ENCODE results near the gene HOXD3. TPM values are rescaled to one million over a fixed set of nuclear protein-coding genes. Genes with fewer than 3 reads are reported as not detected.

Gene HOXD3
- not detected for total RNA-seq

DNA sequence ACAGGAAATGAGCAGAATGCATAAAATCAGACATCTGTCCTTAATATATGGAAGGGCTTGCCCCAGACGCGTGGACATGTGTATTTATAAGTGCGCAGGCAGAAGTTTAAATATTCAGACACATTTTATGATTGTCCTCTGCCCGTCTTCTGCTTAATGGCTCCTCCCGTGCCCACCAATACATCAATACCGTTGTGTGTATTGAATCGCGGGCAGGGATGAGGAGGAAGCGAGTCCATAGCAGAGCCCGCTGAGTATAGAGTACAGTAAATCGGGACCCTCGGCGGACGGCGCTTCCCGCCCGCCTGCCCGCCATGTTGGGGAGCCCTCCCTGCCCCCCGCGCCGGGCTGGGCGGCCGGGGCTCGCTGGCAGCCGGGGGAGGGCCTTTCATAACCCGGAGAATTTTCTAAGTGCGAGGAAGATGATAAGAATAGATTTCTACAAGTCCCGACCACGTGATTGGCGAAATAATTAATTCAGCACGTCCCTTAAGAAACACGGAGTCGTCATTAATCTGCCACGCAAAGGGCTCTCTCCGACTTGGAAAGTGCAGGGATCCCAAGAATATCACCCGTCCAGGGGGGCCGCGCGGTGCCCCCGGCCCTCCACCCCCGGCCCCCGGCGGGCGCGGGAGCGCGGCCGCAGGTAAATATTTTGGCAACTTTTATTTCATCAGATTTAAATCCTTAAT is at the start of gene HOXD3:
Gene HOXD3 (plus strand): TSS at position 501 of the 692 bp plus-strand sequence. CDS start 11,808 bp downstream, outside the sequence.
- peaks cover 91% of the 10 kb centered on the region for H3K27me3 ChIP-seq (ENCODE audit: insufficient read depth, low read length)

DNA sequence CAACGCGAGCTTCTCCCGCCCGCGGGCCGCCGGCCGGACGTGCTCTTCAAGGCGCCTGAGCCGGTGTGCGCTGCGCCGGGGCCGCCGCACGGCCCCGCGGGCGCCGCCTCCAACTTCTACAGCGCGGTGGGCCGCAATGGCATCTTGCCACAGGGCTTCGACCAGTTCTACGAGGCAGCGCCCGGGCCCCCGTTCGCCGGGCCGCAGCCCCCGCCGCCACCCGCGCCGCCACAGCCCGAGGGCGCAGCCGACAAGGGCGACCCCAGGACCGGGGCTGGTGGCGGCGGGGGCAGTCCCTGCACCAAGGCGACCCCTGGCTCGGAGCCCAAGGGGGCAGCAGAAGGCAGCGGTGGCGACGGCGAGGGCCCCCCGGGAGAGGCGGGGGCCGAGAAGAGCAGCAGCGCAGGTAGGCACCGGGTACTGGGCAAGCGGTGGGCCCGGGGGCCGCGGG is 49.4 kb upstream of the HOXD3 start:
- H3K4me1 ChIP-seq (ENCODE audit: insufficient read depth, low read length): peaks cover 6% of the 10 kb centered on the region
- H3K27me3 ChIP-seq (ENCODE audit: insufficient read depth, low read length): peaks cover 88% of the 10 kb centered on the region
- H3K4me3 ChIP-seq (ENCODE audit: low read length): no peak overlapping the region
- H3K9me3 ChIP-seq (ENCODE audit: low read depth, low read length): no peaks in the 10 kb centered on the region

More for the DNA sequence above, at the start of gene HOXD3:
- no peak within 1 kb of the TSS for H3K4me3 ChIP-seq (ENCODE audit: low read length)
- no peaks in the 10 kb centered on the region for H3K4me1 ChIP-seq (ENCODE audit: insufficient read depth, low read length)
- H3K9me3 ChIP-seq (ENCODE audit: low read depth, low read length): no peaks in the 10 kb centered on the region

DNA sequence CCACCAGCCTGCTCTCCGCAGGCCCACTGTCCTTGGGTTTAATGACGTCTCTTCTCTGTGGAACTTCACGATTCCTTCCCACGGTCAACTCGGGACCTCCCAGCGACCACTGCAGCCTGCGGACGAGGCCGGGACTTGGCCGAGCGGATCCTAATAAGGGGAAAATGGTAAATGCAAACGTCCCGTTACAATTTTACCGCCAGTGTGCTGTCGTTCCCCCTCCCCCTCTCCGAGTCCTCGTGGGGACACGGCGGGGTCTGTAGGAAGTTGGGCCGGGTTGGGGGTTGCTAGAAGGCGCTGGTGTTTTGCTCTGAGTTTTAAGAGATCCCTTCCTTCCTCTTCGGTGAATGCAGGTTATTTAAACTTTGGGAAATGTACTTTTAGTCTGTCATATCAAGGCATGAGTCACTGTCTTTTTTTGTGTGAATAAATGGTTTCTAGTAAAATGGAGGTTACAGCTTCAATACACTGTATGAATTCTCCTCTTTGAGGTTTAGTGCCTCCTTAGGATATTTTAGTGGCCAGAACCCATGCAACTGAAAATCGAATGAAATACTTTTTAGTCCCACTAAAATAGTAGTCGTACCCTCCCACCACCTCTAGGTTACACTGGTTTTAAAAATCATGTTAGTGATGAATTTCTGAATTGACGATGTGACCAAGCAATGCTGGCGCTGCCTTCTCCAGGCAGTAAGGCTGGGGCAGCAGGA is 47.8 kb upstream of the HOXD3 start:
- no peak overlapping the region for H3K4me3 ChIP-seq (ENCODE audit: low read length)
- no peaks in the 10 kb centered on the region for H3K9me3 ChIP-seq (ENCODE audit: low read depth, low read length)
- H3K27me3 ChIP-seq (ENCODE audit: insufficient read depth, low read length): peaks cover 88% of the 10 kb centered on the region

DNA sequence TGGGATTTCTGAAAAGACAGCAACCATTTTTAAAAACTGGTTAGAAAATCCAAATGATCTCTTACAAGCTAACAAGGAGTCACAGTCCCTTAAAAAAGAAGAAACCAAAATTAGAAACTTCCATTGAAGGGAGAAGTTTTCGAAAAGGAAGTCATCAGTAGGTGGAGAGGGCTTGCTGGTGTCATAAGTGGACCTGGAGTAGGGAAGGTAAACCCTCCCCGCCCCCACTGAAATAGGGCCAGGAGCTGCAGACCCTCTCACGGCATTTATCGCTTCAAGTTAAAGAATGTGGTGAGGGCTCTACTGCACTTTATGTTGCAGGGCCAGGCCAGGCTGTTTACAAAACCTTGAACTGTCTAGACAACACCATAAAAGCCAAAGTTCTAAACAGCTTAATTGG is 47.2 kb upstream of the HOXD3 start:
- H3K4me1 ChIP-seq (ENCODE audit: insufficient read depth, low read length): peaks cover 6% of the 10 kb centered on the region
- peaks cover 88% of the 10 kb centered on the region for H3K27me3 ChIP-seq (ENCODE audit: insufficient read depth, low read length)
- no peak overlapping the region for H3K4me3 ChIP-seq (ENCODE audit: low read length)
- no peaks in the 10 kb centered on the region for H3K9me3 ChIP-seq (ENCODE audit: low read depth, low read length)

More for the DNA sequence above, 47.8 kb upstream of the HOXD3 start:
- H3K4me1 ChIP-seq (ENCODE audit: insufficient read depth, low read length): peaks cover 6% of the 10 kb centered on the region

DNA sequence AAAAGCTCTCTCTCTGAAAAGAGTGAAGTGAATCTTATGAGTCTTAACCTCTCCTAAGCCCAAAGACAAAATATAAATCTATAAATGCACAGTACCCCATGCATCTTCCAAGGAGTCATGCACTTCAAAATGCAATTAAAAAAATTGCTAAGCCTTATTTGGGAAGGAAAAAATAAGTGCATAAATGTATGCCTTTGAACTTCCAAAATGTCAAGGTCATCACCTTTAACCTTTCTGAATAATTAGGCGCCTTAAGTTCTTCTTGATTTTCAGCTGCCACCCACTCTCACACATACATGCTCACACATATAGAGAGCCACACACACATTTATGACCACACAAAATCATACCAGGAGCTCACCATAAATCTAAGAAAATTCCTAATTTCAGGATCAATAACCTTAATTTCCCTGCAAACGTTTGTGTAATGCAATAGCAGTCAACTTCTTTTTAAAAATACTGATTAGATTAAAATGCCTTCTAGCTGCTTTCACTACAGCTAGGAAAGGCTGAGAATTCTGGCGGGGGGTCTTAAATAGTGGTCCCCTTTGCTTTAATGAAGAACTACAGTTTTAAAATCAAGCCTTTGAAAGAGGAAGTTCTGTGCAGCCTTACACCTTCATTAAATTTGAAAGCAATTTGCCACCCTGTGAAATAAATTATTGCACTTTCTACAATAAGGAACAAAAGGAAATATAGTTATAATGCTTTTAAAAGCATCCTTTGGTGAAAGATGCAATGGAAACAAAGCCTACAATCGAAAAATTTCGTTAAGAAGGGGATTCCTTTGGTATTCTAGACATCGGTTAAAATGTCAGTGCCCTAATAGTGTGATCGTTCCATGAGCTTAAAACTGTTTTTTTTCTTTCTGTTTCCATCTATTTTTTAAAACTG is 46.4 kb upstream of the HOXD3 start:
- H3K27me3 ChIP-seq (ENCODE audit: insufficient read depth, low read length): peaks cover 88% of the 10 kb centered on the region
- peaks cover 6% of the 10 kb centered on the region for H3K4me1 ChIP-seq (ENCODE audit: insufficient read depth, low read length)
- no peak overlapping the region for H3K4me3 ChIP-seq (ENCODE audit: low read length)
- H3K9me3 ChIP-seq (ENCODE audit: low read depth, low read length): no peaks in the 10 kb centered on the region

DNA sequence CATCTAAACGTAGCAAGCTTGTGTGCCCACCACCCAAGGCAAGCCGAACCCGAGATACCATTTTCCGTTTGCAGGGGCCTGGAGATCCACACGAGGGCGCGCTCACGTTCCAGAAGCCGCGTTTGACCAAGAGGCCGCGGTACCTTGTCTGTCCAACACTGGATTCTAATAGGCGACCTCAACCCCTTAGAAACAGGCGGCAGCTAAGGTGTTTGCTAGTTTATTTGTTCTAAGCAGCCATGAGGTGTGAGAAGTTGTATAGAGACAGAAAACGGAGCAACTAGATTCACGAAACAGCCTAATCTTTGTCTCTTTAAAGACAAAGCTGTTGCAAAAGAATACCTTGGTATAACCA is 45.8 kb upstream of the HOXD3 start:
- Histone ChIP-seq H3K9me3 (ENCODE audit: low read depth, low read length) (no peaks in the 10 kb centered on the region), H3K4me1 (ENCODE audit: insufficient read depth, low read length) (peaks cover 6% of the 10 kb centered on the region), H3K4me3 (ENCODE audit: low read length) (no peak overlapping the region), H3K27me3 (ENCODE audit: insufficient read depth, low read length) (peaks cover 88% of the 10 kb centered on the region)

DNA sequence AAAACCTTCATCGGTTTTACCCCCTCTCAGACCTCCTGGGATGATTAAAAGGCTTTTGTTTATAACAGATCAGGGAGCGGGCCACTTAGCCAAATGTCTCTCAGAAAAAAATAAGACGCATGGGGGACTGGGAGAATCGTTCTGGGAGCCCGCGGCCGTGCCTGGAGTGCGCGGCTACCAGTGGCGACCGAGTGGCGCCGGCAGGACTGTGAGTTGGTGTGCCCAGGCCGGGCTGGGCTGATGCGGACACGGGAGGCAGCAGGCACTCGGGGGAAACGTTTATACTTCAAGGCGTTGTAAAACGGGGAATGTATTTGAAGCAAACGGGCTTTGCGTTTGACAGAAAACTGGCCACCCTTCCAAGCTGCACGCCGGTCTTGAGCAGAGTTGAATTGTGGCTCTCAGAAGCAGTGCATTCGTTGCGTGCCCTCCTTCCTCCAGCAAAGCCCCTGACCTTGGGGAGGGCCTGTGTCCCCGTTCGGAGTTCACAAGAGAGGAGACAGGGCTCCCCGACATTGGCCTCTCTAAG is 45.2 kb upstream of the HOXD3 start:
- Histone ChIP-seq H3K9me3 (ENCODE audit: low read depth, low read length) (no peaks in the 10 kb centered on the region), H3K27me3 (ENCODE audit: insufficient read depth, low read length) (peaks cover 91% of the 10 kb centered on the region), H3K4me3 (ENCODE audit: low read length) (no peak overlapping the region), H3K4me1 (ENCODE audit: insufficient read depth, low read length) (peaks cover 4% of the 10 kb centered on the region)

DNA sequence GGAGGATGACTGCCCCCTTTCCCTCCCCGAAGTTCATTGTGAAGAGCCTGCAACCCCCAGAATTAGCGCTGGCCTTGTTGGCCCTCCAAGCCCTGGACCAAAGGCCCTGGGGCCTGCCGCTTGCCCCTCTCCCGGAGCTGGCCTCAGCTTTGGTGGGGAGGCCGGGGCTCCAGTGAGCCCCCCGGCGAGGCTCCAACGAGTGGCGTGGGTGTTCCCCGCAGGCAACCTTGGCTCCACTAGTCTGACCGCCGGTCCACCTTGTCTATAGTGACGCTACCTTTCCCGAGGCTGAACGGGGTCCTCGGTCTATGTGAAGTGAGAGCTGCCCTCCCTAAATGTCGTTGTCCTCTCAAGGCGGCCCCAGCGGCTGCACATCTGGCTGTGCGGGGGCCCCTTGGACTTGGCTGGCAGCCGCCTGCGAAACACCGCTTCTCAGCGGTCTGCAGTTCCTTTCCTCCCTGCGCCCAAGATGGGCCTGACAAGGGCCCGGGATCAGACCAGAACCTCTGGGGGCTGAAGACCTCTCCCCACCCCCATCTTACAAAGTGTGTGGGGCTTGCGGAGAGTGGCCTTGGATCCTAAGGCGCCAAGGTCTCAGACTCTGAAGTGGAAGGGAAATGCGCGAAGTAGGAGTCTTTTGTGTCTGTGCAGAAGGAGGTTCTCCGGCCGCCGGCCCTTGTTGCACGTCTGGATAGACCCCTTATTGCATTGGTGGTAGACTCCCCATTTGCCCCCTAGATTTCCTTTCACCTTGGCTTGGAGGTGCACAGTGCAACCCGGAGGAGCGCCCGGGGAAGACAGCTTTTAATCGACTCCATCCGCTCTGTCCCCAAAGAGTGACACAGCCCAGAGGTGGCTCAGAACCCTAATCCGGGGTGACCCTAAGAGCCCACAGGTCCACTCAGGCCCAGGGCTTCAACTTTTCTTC is 44.5 kb upstream of the HOXD3 start:
- peaks cover 94% of the 10 kb centered on the region for H3K27me3 ChIP-seq (ENCODE audit: insufficient read depth, low read length)
- no peaks in the 10 kb centered on the region for H3K9me3 ChIP-seq (ENCODE audit: low read depth, low read length)
- H3K4me1 ChIP-seq (ENCODE audit: insufficient read depth, low read length): no peaks in the 10 kb centered on the region
- no peak overlapping the region for H3K4me3 ChIP-seq (ENCODE audit: low read length)

DNA sequence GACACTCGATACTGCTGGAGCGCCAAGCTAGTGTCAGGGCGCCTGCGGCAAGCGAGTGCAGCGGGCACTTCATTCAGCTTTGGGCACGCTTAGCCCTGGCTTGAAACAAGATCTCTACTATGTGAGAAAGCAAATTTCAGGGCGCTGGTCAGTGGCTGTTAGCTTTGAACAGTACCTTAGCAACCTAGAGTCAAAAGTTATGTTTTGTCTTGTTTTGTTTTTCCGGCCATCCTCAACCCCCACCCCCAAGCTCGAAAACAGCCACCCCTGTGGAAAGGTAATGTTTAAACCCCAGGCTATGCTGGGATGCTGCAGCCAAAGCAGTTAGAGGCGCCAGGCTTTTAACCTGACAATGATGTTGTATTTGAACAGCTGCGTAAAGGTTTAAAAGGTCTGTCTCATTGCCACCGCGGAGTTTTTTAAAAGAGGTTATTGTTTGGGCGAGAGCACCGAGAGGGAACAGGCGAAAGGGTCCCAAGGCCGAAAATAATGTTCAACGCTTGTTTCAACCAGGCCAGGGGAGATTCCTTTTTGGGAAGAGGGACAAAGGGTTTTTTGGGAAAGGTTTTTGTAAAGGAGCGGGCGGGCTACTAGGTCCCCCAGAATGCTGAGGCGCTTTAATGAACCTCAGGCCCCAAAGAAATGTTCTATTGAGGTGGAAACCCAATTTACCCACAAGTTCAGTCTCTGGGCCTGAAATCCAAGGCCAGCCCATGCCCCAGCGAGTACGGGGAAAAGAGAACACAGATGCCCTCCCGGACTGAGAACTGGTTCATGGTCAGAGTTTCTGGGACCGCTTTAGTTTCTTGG is 42.8 kb upstream of the HOXD3 start:
- Histone ChIP-seq H3K4me1 (ENCODE audit: insufficient read depth, low read length) (no peaks in the 10 kb centered on the region), H3K27me3 (ENCODE audit: insufficient read depth, low read length) (peaks cover 99% of the 10 kb centered on the region), H3K9me3 (ENCODE audit: low read depth, low read length) (no peaks in the 10 kb centered on the region), H3K4me3 (ENCODE audit: low read length) (no peak overlapping the region)

DNA sequence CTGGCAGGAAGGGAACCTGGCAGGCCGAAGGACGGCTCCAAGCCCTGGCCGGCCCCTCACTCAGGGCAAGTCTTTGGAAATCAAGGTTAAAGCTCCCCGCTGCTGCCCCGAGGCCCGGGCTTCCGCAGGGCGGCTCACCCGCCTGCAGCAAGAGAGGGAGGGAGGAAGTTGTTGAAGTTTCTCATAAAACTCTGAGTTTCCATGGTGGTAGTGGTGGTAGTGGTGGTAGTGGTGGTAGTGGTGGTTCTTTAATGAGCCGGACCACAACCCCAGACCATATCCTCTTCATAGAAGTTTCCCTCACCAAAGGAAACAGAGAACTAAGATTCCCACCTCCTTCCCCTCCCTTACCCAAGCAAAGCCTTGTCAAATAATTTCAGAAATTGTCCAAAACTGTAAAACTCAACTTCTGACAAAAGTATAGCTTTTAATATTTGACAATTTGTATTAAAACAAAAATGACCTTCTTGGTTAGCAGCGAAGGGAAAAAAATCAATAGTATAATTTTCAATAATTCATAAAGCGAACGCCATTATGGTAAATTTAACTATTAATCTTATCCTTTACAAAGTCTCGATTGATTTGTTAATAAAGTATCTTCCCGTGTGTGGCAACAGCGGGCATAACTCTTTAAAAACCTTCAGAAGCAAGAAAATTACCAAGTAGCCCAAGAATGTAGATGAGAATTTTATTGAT is 42.0 kb upstream of the HOXD3 start:
- no peaks in the 10 kb centered on the region for H3K4me1 ChIP-seq (ENCODE audit: insufficient read depth, low read length)
- H3K27me3 ChIP-seq (ENCODE audit: insufficient read depth, low read length): peaks cover 99% of the 10 kb centered on the region
- H3K4me3 ChIP-seq (ENCODE audit: low read length): no peak overlapping the region
- no peaks in the 10 kb centered on the region for H3K9me3 ChIP-seq (ENCODE audit: low read depth, low read length)

DNA sequence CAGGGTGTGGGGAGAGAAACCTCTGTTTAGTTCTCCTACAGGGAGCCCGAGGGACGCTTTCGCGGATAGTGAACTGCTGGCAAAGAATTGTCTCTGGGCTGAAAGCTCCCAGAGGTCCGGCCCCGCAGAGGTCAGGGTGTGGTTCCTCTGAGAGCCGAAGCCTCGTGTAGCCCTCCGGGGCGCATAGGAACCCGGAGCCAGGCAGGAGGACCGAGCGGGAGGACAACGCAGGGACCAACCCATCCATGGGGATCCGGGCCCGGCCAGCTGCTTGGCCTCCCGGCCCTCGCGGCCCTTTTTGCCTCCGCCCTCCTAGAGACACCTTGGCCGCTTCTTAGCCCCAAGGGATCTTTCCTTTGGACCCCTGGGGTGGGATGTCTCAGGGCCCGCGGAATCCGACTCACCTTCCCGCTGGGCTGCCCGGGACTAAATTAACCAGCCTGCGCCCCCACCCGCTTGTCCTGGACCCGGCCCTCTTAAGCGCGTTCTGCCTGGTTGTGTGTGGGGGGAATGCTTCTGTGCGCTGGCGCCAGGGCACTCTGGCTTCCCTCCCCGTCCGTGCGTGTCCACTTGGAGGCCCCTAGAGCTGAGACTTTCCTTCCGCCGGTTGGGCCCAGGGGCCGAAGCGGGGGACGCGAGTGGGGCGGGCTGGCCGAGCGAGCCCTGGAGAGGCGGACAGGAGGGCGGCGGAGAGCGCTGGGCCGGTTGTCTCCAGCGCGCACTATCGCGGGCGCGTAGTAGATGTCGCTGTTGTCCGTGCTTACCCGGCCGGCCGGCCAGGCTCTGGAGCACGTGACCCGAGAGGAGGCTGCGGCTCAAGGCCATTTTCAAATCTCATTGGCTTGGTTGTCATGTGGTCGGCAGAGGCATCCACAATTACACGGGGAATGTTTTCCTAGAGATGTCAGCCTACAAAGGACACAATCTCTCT is 41.0 kb upstream of the HOXD3 start, which contains the start of gene HOXD10:
Gene HOXD10 (plus strand): TSS at position 896 of the 931 bp plus-strand sequence. CDS start 56 bp downstream, outside the sequence.
- H3K9me3 ChIP-seq (ENCODE audit: low read depth, low read length): no peaks in the 10 kb centered on the region

DNA sequence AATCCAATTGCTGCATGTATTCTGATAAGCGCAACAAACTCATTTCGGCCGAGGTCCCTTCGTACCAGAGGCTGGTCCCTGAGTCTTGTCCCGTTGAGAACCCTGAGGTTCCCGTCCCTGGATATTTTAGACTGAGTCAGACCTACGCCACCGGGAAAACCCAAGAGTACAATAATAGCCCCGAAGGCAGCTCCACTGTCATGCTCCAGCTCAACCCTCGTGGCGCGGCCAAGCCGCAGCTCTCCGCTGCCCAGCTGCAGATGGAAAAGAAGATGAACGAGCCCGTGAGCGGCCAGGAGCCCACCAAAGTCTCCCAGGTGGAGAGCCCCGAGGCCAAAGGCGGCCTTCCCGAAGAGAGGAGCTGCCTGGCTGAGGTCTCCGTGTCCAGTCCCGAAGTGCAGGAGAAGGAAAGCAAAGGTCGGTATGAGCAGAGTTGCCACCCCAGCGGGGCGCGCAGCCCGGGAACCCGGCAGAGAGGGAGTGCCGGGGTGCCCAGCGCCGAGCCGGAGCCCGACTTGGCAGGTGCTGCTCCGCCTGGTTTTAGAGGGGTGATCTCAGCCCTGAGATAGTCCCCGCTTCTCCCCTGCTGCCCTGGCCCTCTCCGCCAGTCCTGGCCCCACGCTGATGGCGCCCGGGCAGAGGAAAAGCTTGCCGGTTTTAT is 39.8 kb upstream of the HOXD3 start:
- Histone ChIP-seq H3K9me3 (ENCODE audit: low read depth, low read length) (no peaks in the 10 kb centered on the region), H3K4me3 (ENCODE audit: low read length) (no peak overlapping the region), H3K27me3 (ENCODE audit: insufficient read depth, low read length) (peaks cover 99% of the 10 kb centered on the region), H3K4me1 (ENCODE audit: insufficient read depth, low read length) (peaks cover 7% of the 10 kb centered on the region)

More for the DNA sequence above, 41.0 kb upstream of the HOXD3 start, which contains the start of gene HOXD10:
- Histone ChIP-seq H3K4me1 (ENCODE audit: insufficient read depth, low read length) (no peaks in the 10 kb centered on the region), H3K27me3 (ENCODE audit: insufficient read depth, low read length) (peaks cover 99% of the 10 kb centered on the region), H3K4me3 (ENCODE audit: low read length) (no peak within 1 kb of the TSS)
